Panc1 (cell line): ENCODE measurements around the gene DNAJC30. TPM values are rescaled to one million over a fixed set of nuclear protein-coding genes. Genes with fewer than 3 reads are reported as not detected.

Experiments used
- ATAC-seq: fragments of 200-7000 bp; cut with Tn5 transposase; 2 replicates; pipeline ENCODE4 v1.9.1; 2020; ENCODE audit warnings: mild to moderate bottlenecking, moderate library complexity
- BruUV-seq: library from RNA; stranded (reverse); fragments of 400-500 nt; replicated peaks from 2 replicates; lab custom pipeline; 2021; lab: Mats Ljungman, UMichigan
- CTCF ChIA-PET: fragments of 300-600 bp; sonication (Branson Sonifier 250); formaldehyde crosslinking; loops from one replicate; lab custom pipeline; 2022; ENCODE audit warnings: antibody characterized with exemption; lab: Charles Lee
- POLR2A ChIA-PET: fragments of 300-600 bp; sonication (Branson Sonifier 250); formaldehyde crosslinking; loops from one replicate; lab custom pipeline; 2022; ENCODE audit warnings: antibody characterized with exemption; lab: Charles Lee
- DNase-seq: peaks from one replicate; pipeline ENCODE4 v3.0.0-alpha.2; 2010; ENCODE audit warnings: low read depth, low spot score
- H3K27ac ChIP-seq: 2 replicates; pipeline ENCODE4 v1.5.1; 2011; ENCODE audit warnings: mild to moderate bottlenecking, low read length, inconsistent platforms
- H3K27me3 ChIP-seq: fragments of 200-500 bp; sonication (Bioruptor generic); 2 replicates; pipeline ENCODE4 v1.6.0; 2014; ENCODE audit warnings: low read length, inconsistent platforms; ENCODE audit not compliant: control insufficient read depth, insufficient read depth
- H3K36me3 ChIP-seq: fragments of 200-500 bp; sonication (Bioruptor generic); 2 replicates; pipeline ENCODE4 v1.5.1; 2014; ENCODE audit warnings: inconsistent platforms, mild to moderate bottlenecking, low read length, moderate library complexity; ENCODE audit not compliant: control insufficient read depth, insufficient read depth
- H3K4me1 ChIP-seq: 2 replicates; pipeline ENCODE4 v1.5.1; 2011; ENCODE audit warnings: inconsistent platforms, mild to moderate bottlenecking, low read length, moderate library complexity; ENCODE audit not compliant: control insufficient read depth, insufficient read depth
- H3K4me3 ChIP-seq, 2 experiments: 2 replicates each; pipeline ENCODE4 v1.5.1; 2011 to 2012; ENCODE audit warnings: low read depth in 2 of 2, low read length in 2 of 2, mild to moderate bottlenecking in 2 of 2, inconsistent platforms in 1 of 2, moderate library complexity in 1 of 2
- H3K9me3 ChIP-seq: fragments of 200-500 bp; sonication (Bioruptor generic); 2 replicates; pipeline ENCODE4 v1.5.1; 2014; ENCODE audit warnings: low read depth, mild to moderate bottlenecking, inconsistent platforms, low read length, moderate library complexity; ENCODE audit not compliant: control insufficient read depth, insufficient read depth
- POLR2AphosphoS5 ChIP-seq: IDR thresholded peaks from 2 replicates; pipeline ENCODE4 v1.6.1; 2012; ENCODE audit warnings: mild to moderate bottlenecking, low read depth, low read length, moderate library complexity
- REST ChIP-seq, 2 experiments: IDR thresholded peaks; 2 replicates each; pipeline ENCODE4 v1.6.1; 2011 to 2012; ENCODE audit warnings: low read depth in 2 of 2, control low read depth in 1 of 2, low read length in 1 of 2, mild to moderate bottlenecking in 1 of 2, moderate library complexity in 1 of 2; ENCODE audit not compliant: insufficient read depth in 1 of 2
- SIN3A ChIP-seq: IDR thresholded peaks from 2 replicates; pipeline ENCODE4 v1.6.1; 2012; ENCODE audit warnings: low read depth, mild to moderate bottlenecking, low read length, moderate library complexity, borderline replicate concordance; ENCODE audit not compliant: insufficient read depth
- TCF7L2 ChIP-seq: IDR thresholded peaks from 2 replicates; pipeline ENCODE4 v1.6.1; 2011; ENCODE audit warnings: mild to moderate bottlenecking, low read depth, low read length, inconsistent platforms
- in situ Hi-C: cut with HindIII; loops from 2 replicates; pipeline ENCODE4 v1.10.0; 2016; ENCODE audit warnings: low sequenced_read_pairs, low pct_unique_long_range_greater_than_20kb
- intact Hi-C: fragments of 100-400 bp; cut with micrococcal nuclease; formaldehyde crosslinking; loops from one replicate; pipeline ENCODE4 v1.10.0; 2022; ENCODE audit not compliant: unreplicated experiment
- total RNA-seq: library from RNA; stranded (reverse); gene quantifications from one replicate; pipeline ENCODE4 v1.2.1, GENCODE V29; 2021; ENCODE audit not compliant: unreplicated experiment
- TF ChIP-seq, protein P1 (sequence below): fragments of 450-650 bp; IDR thresholded peaks from 2 replicates; pipeline ENCODE4 v1.5.1; 2017; ENCODE audit warnings: mild to moderate bottlenecking

The DNAJC30 gene
- total RNA-seq, 1 experiment from 2014 or later: 11.1 TPM

DNA sequence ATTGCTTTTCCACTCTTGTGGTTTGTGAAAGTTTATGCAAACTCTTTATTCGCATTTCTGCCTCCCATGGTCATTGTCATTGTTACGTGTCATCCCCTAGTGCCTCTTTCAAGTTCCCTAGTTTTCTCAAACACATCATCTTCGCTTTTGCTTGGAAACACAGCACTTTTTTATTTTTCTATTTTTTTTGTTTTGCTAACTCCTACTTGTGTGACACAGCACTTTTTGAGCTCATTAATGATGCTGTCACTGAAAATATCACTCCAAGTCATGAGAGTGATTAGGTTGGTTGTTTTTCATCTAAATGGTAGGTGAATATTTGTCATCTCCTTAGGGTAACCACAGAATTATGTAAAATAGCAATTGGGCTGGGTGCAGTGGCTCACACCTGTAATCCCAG is 44.7 kb upstream of the DNAJC30 start:
- in situ Hi-C loops (no loop called here), intact Hi-C loops (loop anchor here (5.0 kb wide), 1 partner anchor 121 kb away; no protein-coding TSS in a partner anchor)
- no peak for TF ChIP-seq POLR2AphosphoS5
- TF ChIP-seq REST (IDR thresholded peaks at IDR 0.05; ENCODE audit: insufficient read depth in 1 of 2, low read depth in 2 of 2, low read length in 1 of 2): no peak
- TF ChIP-seq TCF7L2: no peak
- TF ChIP-seq, protein P1, sequence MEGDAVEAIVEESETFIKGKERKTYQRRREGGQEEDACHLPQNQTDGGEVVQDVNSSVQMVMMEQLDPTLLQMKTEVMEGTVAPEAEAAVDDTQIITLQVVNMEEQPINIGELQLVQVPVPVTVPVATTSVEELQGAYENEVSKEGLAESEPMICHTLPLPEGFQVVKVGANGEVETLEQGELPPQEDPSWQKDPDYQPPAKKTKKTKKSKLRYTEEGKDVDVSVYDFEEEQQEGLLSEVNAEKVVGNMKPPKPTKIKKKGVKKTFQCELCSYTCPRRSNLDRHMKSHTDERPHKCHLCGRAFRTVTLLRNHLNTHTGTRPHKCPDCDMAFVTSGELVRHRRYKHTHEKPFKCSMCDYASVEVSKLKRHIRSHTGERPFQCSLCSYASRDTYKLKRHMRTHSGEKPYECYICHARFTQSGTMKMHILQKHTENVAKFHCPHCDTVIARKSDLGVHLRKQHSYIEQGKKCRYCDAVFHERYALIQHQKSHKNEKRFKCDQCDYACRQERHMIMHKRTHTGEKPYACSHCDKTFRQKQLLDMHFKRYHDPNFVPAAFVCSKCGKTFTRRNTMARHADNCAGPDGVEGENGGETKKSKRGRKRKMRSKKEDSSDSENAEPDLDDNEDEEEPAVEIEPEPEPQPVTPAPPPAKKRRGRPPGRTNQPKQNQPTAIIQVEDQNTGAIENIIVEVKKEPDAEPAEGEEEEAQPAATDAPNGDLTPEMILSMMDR: no peak
- no peak for TF ChIP-seq SIN3A
- ATAC-seq (no peak), DNase-seq (no peak)
- H3K36me3 ChIP-seq: no peaks in the 10 kb centered on the region
- no peak overlapping the region for H3K4me3 ChIP-seq
- no peaks in the 10 kb centered on the region for H3K4me1 ChIP-seq
- no peaks in the 10 kb centered on the region for H3K9me3 ChIP-seq
- BruUV-seq: no TSS peak
- H3K27me3 ChIP-seq: no peaks in the 10 kb centered on the region
- POLR2A ChIA-PET: no interaction called here
- H3K27ac ChIP-seq: no peak overlapping the region
- CTCF ChIA-PET: interaction anchor here (0.5 kb wide), 1 partner anchor 27 kb away, joined by 4 read pairs; no protein-coding TSS in a partner anchor

DNA sequence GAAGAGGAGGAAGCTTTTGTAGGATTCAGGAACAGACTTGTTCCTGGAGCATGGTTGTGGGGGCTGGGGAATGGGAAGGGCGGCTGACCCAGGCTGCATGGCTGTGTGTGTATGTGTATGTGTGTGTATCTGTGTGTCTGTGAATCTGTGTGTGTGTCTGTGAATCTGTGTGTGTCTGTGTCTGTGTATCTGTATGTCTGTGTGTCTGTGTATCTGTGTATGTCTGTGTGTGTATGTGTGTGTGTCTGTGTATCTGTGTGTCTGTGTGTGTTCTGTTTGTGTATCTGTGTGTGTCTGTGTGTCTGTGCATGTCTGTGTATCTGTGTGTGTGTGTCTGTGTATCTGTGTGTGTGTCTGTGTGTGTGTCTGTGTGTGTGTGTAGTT is 42.8 kb upstream of the DNAJC30 start:
- ATAC-seq (peak; percentile 46), DNase-seq (no peak)
- peaks cover 14% of the 10 kb centered on the region for H3K4me1 ChIP-seq
- no peaks in the 10 kb centered on the region for H3K27me3 ChIP-seq
- TF ChIP-seq REST (IDR thresholded peaks at IDR 0.05; ENCODE audit: insufficient read depth in 1 of 2, low read depth in 2 of 2, low read length in 1 of 2) (no peak), SIN3A (no peak), POLR2AphosphoS5 (no peak), TCF7L2 (no peak)
- TF ChIP-seq, protein P1: no peak; the same call in none of the 2 replicates
- H3K36me3 ChIP-seq: no peaks in the 10 kb centered on the region
- ChIA-PET CTCF (interaction anchor here (0.8 to 1.5 kb wide), 5 partner anchors 9 to 113 kb away, joined by 4 to 11 read pairs (median 8); no protein-coding TSS in a partner anchor), POLR2A (interaction anchor here (0.5 kb wide), 1 partner anchor 220 kb away, joined by 3 read pairs; no protein-coding TSS in a partner anchor)
- H3K4me3 ChIP-seq: no peak overlapping the region
- no peaks in the 10 kb centered on the region for H3K9me3 ChIP-seq
- in situ Hi-C loops (no loop called here), intact Hi-C loops (loop anchor here (5.0 kb wide), 1 partner anchor 119 kb away; no protein-coding TSS in a partner anchor)
- BruUV-seq: no TSS peak
- no peak overlapping the region for H3K27ac ChIP-seq
